LoVo (cell line): ENCODE results near the gene USP3.
A peak's percentile ranks its signal among the peaks of the same experiment; 100 is the strongest.
"Not testable (repeated sequence)": the region's sequence is repeated elsewhere in the genome, so short reads cannot be mapped to it uniquely, and the experiment has no call there.

Source experiments
- DNase-seq: peaks from one replicate; pipeline ENCODE4 v3.0.0-alpha.2; 2016; ENCODE audit warnings: low spot score

Gene USP3

GRCh38 chr15:63610209-63610841 lies 105.9 kb downstream of the USP3 start:
- peak; percentile 72 for DNase-seq

GRCh38 chr15:63611177-63611576 lies 106.8 kb downstream of the USP3 start:
- DNase-seq, result no peak

GRCh38 chr15:63612300-63612699 lies 107.9 kb downstream of the USP3 start:
- DNase-seq, result no peak

- no peak for DNase-seq
Measured at GRCh38 chr15:63615935-63616334, 111.5 kb downstream of the USP3 start.

GRCh38 chr15:63617147-63617546 lies 112.8 kb downstream of the USP3 start:
- DNase-seq, result not testable (repeated sequence)

GRCh38 chr15:63617627-63618026 lies 113.2 kb downstream of the USP3 start:
- DNase-seq, result not testable (repeated sequence)

- not testable (repeated sequence) for DNase-seq
Measured at GRCh38 chr15:63620760-63621159, 116.4 kb downstream of the USP3 start.

GRCh38 chr15:63623232-63623969 lies 119.0 kb downstream of the USP3 start:
- no peak for DNase-seq

- no peak for DNase-seq
Measured at GRCh38 chr15:63626955-63627354, 122.6 kb downstream of the USP3 start.

- no peak for DNase-seq
Measured at GRCh38 chr15:63628123-63628822, 123.9 kb downstream of the USP3 start.

- DNase-seq, result no peak
Measured at GRCh38 chr15:63630036-63630751, 125.8 kb downstream of the USP3 start.

GRCh38 chr15:63633312-63633711 lies 128.9 kb downstream of the USP3 start:
- DNase-seq, result no peak

- DNase-seq, result no peak
Measured at GRCh38 chr15:63634154-63634553, 129.8 kb downstream of the USP3 start.

GRCh38 chr15:63636518-63637061 lies 132.2 kb downstream of the USP3 start:
- no peak for DNase-seq

GRCh38 chr15:63638839-63639238 lies 134.4 kb downstream of the USP3 start:
- DNase-seq, result no peak

GRCh38 chr15:63640146-63640545 lies 135.8 kb downstream of the USP3 start:
- no peak for DNase-seq
